ENCODE measurements around the gene SLC39A5.
"Not testable (repeated sequence)": the region's sequence is repeated elsewhere in the genome, so short reads cannot be mapped to it uniquely, and the experiment has no call there.

SLC39A5 gene

GRCh38 chr12:56284263-56284662 is 54.4 kb downstream of the SLC39A5 start:
- not testable (repeated sequence) for DNase-seq

DNA sequence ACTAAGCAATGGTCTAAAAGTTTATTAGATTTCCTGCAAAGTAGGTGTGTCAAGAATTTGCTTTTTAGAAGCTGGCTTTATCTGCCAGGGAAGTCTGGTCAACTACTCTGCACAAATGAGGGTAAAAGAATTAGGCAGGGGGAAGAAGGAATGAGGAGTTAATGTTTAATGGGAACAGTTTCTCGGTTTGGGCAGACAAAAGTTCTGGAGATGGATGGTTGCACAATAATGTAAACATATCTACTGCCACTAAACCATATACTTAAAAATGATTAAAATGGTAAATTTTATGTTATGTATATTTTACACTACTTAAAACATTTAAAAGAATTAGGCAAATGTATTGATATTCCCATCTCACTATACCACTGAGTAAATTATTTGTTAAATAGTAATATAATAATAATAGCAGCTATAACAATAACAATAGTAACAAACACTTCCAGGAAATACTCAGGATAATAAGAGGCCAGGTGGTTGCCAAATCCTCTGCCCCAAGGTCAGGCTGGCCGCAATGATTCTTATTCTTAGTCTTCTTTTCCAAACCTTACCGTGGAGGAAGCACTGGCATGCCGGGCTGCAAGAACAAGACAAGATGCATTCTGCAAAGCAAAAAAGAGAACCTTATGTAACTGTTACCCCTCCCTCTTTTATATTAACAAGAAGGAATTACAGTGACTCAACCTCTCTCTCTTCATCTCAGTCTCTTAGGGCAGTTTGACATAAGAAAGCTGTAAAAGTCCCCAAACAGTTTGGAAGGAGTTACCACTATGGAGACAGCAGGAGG is 56.4 kb downstream of the SLC39A5 start:
- DNase-seq: no peak
